Activated T-helper 2 cell treated with anti-CD3 and anti-CD28 coated beads, Interferon-gamma antibody, Interleukin-2, Interleukin-4, amounts not matched to agents 10 μg/mL and 5 μg/mL and 100 μg/mL, durations not matched to agents 14 hours and 24 hours and 36 hours (primary cell): Measurements from ENCODE around the gene CDHR3. TPM values are rescaled to one million over a fixed set of nuclear protein-coding genes. Genes with fewer than 3 reads are reported as not detected.

Experiments
- DNase-seq: peaks from one replicate; pipeline ENCODE4 v3.0.0; 2021; ENCODE audit warnings: low spot score
- H3K27ac Mint-ChIP-seq: one replicate; pipeline ENCODE4 v1.8.0; 2021; ENCODE audit warnings: mixed read lengths
- H3K27me3 Mint-ChIP-seq: one replicate; pipeline ENCODE4 v1.8.0; 2021; ENCODE audit warnings: low read depth, mixed read lengths
- H3K36me3 Mint-ChIP-seq: one replicate; pipeline ENCODE4 v1.8.0; 2021; ENCODE audit warnings: low read depth, mixed read lengths
- H3K4me1 Mint-ChIP-seq: one replicate; pipeline ENCODE4 v1.8.0; 2021; ENCODE audit warnings: low read depth, mixed read lengths
- H3K4me3 Mint-ChIP-seq: one replicate; pipeline ENCODE4 v1.8.0; 2021; ENCODE audit warnings: low read depth, mild to moderate bottlenecking, moderate library complexity, mixed read lengths
- H3K9me3 Mint-ChIP-seq: one replicate; pipeline ENCODE4 v1.8.0; 2021; ENCODE audit warnings: mixed read lengths
- intact Hi-C: fragments of 100-400 bp; cut with micrococcal nuclease; formaldehyde crosslinking; loops from one replicate; pipeline ENCODE4 v1.15.1; 2023
- total RNA-seq: library from RNA; stranded (reverse); gene quantifications from 2 replicates; pipeline ENCODE4 v1.2.3, GENCODE V29; 2022

Gene CDHR3
- total RNA-seq, 1 donor from 2014 or later = 0.98 TPM

DNA sequence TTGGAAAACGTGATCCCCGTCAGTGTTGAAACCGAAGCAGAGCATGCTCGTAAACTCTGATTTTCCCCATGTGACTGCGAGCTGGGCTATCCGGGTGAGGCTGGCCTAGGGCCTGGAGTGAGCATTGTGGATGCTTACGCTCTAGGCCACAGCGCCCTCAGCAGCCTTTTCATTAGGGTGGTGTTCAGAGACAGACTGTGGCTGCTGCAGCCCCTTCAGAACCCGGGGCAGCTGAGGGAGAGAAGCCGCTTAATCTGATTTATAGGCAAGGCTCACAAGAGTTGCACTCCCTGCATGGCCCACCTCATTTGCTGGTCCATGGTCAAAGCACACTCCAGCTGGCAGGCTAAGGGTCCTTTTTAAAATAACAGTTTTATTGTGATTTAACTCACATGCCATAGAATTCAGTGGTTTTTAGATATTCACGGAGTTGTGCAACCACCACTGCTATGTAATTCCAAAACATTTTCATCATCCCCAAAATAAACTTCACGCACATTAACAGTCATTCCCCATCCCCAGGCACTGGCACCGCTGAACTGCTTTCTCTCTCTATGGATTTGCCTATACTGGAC, 76.5 kb downstream of the CDHR3 start:
- DNase-seq = no peak
- no peak overlapping the region for H3K27ac Mint-ChIP-seq
- peaks cover 7% of the 10 kb centered on the region for H3K27me3 Mint-ChIP-seq
- intact Hi-C loops = loop anchor here (5.0 kb wide), 2 partner anchors 32 to 112 kb away; no protein-coding TSS in a partner anchor
- no peak overlapping the region for H3K4me3 Mint-ChIP-seq
- no peaks in the 10 kb centered on the region for H3K36me3 Mint-ChIP-seq
- H3K4me1 Mint-ChIP-seq = peaks cover 6% of the 10 kb centered on the region
- no peaks in the 10 kb centered on the region for H3K9me3 Mint-ChIP-seq

DNA sequence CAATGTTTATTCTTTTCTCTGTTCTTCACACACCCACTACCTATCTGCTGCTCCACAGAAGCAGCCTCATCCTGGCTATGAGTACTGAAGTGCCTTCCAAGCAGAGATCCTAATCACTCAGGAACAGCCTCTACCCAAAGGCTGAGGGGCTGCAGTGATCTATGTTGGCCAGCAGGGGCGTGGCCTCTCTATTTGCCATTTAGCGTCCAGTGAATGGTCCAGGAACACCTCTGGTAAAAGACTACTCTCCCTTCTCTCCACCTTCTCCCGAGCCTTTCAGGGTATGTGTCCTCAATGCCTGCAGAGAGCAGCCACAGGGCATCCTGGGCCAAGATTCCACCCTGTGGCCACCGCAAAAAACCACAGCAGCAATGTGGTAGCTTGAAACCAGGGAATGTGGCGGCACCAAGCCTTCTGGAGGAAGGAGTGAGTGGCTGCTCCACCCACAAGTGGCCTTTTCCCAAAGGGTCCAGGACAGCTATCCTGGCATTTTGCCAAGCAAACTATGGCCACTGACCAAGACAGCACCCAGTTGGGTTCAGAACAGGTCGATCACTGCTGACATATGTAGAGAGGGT, 78.2 kb downstream of the CDHR3 start:
- no peaks in the 10 kb centered on the region for H3K36me3 Mint-ChIP-seq
- H3K27me3 Mint-ChIP-seq = peaks cover 16% of the 10 kb centered on the region
- intact Hi-C loops = loop anchor here (5.0 kb wide), 2 partner anchors 34 to 114 kb away; no protein-coding TSS in a partner anchor
- peaks cover 6% of the 10 kb centered on the region for H3K4me1 Mint-ChIP-seq
- no peak overlapping the region for H3K27ac Mint-ChIP-seq
- no peak overlapping the region for H3K4me3 Mint-ChIP-seq
- no peaks in the 10 kb centered on the region for H3K9me3 Mint-ChIP-seq
- DNase-seq = no peak

DNA sequence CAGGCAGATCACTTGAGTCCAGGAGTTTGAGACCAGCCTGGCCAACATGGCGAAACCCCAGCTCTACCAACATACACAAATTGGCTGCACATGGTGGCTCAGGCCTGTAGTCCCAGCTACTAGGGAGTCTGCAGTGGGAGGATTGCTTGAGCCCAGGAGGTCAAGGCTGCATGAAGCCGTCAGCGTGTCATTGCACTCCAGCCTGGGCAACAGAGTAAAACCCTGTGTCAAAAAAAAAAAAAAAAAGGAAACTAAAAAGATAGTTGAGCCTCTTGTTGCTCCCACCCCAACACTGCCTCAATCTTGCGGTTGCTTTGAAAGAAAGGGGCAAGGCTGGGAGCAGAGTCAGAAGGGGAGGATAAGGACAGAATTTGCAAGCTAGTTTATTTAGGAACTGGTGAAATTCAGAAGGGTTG, 79.1 kb downstream of the CDHR3 start:
- H3K27ac Mint-ChIP-seq = no peak overlapping the region
- no peak for DNase-seq
- H3K4me1 Mint-ChIP-seq = peaks cover 6% of the 10 kb centered on the region
- H3K4me3 Mint-ChIP-seq = no peak overlapping the region
- H3K27me3 Mint-ChIP-seq = peaks cover 19% of the 10 kb centered on the region
- no peaks in the 10 kb centered on the region for H3K9me3 Mint-ChIP-seq
- intact Hi-C loops = loop anchor here (1.0 to 5.0 kb wide), 4 partner anchors 35 to 390 kb away; no protein-coding TSS in a partner anchor
- no peaks in the 10 kb centered on the region for H3K36me3 Mint-ChIP-seq

DNA sequence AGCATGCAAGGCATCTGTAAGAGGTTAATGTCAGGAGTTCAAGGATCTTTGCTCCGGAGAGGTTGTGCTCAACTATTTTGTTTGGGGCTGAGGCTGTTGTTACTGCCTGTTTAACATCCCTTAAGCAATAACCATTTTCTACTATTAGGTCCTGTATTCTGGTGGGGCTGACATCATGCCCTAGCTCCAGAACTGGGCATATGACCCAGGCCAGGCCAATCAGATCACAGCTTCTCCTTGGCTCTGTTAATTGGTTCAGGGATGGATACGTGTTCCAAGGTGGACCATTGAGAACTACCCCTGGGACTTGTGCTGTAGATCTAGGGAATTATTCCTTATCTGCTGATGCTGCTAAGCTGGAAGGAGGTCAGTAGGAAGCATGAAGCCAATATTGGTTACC, 82.1 kb downstream of the CDHR3 start:
- Mint-ChIP-seq H3K27me3 (peaks cover 24% of the 10 kb centered on the region), H3K4me1 (peaks cover 6% of the 10 kb centered on the region), H3K4me3 (no peak overlapping the region), H3K27ac (no peak overlapping the region), H3K36me3 (no peaks in the 10 kb centered on the region), H3K9me3 (no peaks in the 10 kb centered on the region)
- intact Hi-C loops = no loop called here
- no peak for DNase-seq

DNA sequence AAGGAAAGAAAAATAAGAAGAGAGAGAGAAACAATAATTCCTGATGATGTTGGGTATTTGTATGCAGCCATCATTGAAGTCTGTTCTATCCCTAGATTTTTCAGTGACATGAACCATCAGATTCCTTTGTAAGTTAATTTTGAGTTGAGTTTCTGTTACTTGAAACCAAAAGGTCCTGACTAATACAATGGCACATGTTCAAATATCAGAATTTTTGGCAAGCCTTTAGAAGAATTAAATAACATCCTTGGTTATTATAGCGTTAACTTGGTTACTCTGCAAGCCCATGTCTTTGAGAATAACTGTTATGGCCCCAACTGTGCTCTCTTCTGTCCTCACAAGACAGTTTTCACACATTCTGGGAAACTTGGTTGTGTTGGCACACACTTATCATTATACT, 82.5 kb downstream of the CDHR3 start:
- DNase-seq = no peak
- Mint-ChIP-seq H3K4me1 (peaks cover 6% of the 10 kb centered on the region), H3K27me3 (peaks cover 28% of the 10 kb centered on the region), H3K27ac (no peak overlapping the region), H3K4me3 (no peak overlapping the region), H3K9me3 (no peaks in the 10 kb centered on the region), H3K36me3 (no peaks in the 10 kb centered on the region)
- intact Hi-C loops = no loop called here

DNA sequence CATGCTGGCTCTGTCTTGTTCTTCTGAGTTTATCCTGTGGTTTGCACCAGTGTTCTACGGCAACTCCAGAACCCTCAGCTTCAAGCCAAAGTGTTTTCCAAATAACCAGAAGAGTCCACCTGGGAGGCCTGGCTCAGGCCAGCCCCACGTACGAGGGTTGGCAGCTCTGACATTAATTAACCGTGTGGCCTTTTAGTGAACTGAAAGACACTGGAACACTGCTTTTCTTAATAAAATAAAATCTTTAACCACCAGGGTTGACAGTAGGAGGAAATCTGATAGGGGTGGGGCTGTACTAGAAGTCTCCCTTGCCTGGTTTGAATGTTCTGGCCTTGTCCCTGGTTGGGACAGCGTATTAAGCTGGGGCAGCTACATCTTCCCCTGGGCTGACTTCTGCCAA, 84.1 kb downstream of the CDHR3 start:
- Mint-ChIP-seq H3K27me3 (peaks cover 27% of the 10 kb centered on the region), H3K27ac (no peak overlapping the region), H3K4me1 (peaks cover 4% of the 10 kb centered on the region), H3K9me3 (no peaks in the 10 kb centered on the region), H3K4me3 (no peak overlapping the region), H3K36me3 (no peaks in the 10 kb centered on the region)
- DNase-seq = no peak
- intact Hi-C loops = no loop called here

DNA sequence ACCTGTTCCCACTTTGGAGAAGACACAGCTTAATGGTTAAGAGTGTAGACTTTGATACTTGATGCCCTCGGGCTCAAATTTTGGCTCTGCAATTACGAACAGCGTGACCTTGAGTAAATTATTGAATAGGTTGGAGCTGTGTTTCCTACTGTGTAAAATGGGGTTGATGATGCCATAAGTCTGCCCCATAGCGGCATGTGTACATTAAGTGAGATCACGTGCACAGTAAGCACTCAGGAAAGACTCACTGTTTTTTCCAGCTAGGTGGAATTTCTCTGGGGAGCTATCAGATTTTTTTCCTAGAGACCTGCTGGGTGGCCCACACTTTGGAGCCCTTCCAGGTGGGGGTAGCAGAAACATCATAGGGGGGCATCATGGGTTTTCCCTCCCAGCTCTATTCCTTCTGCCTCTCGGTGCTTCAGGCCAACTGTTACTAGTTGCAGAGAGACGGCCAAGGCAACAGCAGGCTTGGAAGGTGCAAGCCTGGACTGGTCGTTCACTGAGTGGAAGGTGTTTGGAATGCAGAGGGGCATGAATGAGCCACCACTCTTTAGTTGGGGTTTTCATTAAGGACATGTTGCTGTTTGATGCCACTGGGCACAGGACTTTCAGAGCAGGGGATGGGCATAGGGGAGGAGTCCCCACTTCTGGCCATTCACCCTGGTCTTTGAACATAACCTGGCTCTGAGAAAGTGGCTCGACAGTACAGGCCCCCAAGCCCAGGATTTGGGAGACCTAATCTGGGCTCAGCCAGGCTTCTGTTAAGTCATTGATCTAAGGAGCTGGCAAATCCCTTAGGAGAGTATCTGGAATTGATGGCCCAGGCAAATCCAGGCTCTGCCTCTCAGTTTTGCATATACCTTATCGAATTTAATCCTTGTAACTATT, 85.0 kb downstream of the CDHR3 start:
- Mint-ChIP-seq H3K27ac (no peak overlapping the region), H3K36me3 (no peaks in the 10 kb centered on the region), H3K27me3 (peaks cover 27% of the 10 kb centered on the region), H3K4me1 (no peaks in the 10 kb centered on the region), H3K9me3 (no peaks in the 10 kb centered on the region), H3K4me3 (no peak overlapping the region)
- intact Hi-C loops = no loop called here
- DNase-seq = no peak

DNA sequence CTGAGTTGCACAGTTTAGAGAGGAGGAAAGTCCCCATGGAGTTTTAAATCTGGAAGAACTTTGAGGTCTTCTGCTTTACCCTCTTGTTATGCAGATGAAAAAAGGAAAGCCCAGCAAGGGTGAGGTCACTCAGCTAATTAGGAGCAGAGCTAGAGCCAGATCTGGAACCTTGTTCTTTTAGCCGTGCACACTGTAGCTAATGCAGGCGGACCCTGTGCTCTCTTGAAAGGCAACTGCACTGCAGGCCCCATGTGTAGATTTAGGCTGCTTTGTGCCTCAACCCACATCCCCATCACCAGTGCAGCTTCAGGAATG, 85.6 kb downstream of the CDHR3 start:
- no peak overlapping the region for H3K27ac Mint-ChIP-seq
- intact Hi-C loops = no loop called here
- no peak for DNase-seq
- no peaks in the 10 kb centered on the region for H3K4me1 Mint-ChIP-seq
- peaks cover 31% of the 10 kb centered on the region for H3K27me3 Mint-ChIP-seq
- H3K4me3 Mint-ChIP-seq = no peak overlapping the region
- no peaks in the 10 kb centered on the region for H3K9me3 Mint-ChIP-seq
- H3K36me3 Mint-ChIP-seq = no peaks in the 10 kb centered on the region

DNA sequence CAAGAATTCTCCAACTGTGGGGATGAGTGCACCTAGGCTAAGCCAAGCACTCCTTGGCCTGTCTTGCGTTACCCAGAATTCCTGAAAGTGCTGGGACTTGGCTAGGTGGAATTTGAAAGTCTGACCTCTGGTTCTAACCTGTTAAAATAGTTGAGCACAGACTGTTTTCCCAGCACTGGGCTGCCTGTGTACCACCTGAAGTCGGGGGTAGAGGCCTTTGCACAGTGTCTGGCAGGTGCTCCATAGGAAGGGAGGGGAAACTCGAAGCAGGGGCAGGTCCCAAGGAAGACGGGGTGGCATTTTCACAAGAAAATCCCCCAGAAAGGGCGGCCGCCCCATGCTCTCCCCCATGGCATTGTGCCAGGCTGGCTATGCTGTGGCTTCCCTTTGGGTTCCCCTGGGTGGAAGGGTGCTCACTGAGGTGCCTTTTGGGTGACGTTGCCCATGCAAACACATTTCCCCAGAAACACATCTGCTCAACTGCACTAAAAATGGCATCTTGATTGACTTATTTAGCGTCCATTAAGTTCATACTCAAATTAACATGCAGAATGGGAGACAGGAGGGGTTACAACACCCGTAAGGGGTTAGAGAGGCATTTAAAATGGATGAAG, 86.2 kb downstream of the CDHR3 start:
- no peak for DNase-seq
- Mint-ChIP-seq H3K36me3 (no peaks in the 10 kb centered on the region), H3K4me1 (no peaks in the 10 kb centered on the region), H3K4me3 (no peak overlapping the region), H3K9me3 (no peaks in the 10 kb centered on the region), H3K27me3 (peaks cover 36% of the 10 kb centered on the region), H3K27ac (no peak overlapping the region)
- intact Hi-C loops = no loop called here

DNA sequence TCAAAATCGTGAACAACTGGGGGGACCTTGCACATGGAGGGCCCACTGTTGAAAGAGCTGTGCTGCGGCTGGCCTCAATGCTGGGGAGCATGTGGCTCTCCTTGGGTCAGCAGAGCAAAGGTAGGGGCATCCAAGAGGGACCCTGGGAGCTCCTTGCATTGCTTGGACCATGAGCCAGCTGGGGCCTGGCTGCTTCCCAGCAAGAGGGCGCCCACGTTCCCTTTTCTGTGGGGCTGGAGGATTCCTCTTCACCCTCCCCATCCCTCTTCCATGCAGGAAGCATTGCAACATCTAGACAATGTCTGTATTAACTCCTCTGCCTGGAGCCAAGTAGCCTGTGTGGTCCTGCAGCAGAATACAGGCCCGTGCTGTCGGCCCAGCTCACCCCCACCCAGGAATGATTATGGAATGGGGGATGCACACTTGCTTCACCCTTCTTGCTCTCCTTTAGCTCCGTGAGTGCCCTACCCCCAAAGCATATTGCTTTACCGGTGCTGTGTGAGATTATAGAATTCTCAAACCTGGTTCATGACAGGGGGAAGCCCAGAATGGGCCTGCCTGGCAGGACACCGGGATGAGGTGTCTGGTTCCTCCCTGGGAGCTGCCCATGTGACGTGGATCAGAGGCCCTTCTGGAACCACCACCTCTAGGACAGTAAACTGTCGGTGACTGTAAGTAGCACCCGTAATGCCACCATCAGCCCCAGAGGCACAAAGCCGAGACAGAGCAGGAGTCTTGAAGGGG, 87.1 kb downstream of the CDHR3 start:
- no peaks in the 10 kb centered on the region for H3K9me3 Mint-ChIP-seq
- no peak overlapping the region for H3K27ac Mint-ChIP-seq
- no peaks in the 10 kb centered on the region for H3K4me1 Mint-ChIP-seq
- peaks cover 33% of the 10 kb centered on the region for H3K27me3 Mint-ChIP-seq
- intact Hi-C loops = no loop called here
- DNase-seq = no peak
- no peak overlapping the region for H3K4me3 Mint-ChIP-seq
- no peaks in the 10 kb centered on the region for H3K36me3 Mint-ChIP-seq

DNA sequence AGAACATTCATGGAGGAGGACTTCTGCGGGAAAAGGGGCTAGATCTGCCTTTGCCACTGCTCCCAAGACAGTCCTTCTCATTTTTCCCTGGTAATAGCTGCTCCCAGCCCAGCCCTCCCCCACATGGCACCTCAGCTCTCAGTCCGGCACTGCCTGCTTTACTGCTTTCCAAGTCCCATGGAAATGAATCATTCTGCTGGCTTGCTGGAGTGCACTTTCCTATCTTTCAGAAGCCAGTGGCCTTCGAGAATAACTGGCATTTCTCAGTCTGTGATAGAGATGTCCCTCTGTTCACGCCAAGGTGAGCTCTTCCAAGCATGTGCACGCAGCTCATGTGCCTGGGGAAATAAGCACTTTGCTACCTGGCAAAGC, 87.7 kb downstream of the CDHR3 start:
- no peak overlapping the region for H3K27ac Mint-ChIP-seq
- H3K9me3 Mint-ChIP-seq = no peaks in the 10 kb centered on the region
- intact Hi-C loops = no loop called here
- H3K36me3 Mint-ChIP-seq = no peaks in the 10 kb centered on the region
- no peaks in the 10 kb centered on the region for H3K4me1 Mint-ChIP-seq
- no peak for DNase-seq
- H3K27me3 Mint-ChIP-seq = peaks cover 31% of the 10 kb centered on the region
- no peak overlapping the region for H3K4me3 Mint-ChIP-seq

DNA sequence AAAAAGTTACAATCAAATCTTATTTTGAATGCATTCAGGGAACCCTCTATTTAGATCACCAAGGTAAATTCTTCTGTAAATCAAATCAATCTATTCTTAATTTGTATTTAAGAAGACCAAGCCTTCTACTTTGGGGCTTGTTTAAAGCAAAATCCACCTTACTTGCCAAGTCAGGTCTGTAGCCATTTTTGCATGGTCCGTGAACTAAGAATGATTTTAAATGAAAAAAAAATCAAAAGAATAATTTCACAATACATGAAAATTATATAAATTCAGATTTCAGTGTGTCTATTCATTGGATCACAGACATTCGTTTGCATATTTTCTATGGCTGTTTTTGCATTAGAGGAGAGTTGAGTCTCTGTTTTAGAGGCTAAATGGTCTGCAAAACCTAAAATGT, 89.6 kb downstream of the CDHR3 start:
- H3K9me3 Mint-ChIP-seq = no peaks in the 10 kb centered on the region

More for the DNA sequence above, 89.6 kb downstream of the CDHR3 start:
- H3K27me3 Mint-ChIP-seq = peaks cover 23% of the 10 kb centered on the region
- no peak overlapping the region for H3K4me3 Mint-ChIP-seq
- no peak overlapping the region for H3K27ac Mint-ChIP-seq
- intact Hi-C loops = no loop called here
- H3K4me1 Mint-ChIP-seq = peaks cover 9% of the 10 kb centered on the region
- no peak for DNase-seq
- H3K36me3 Mint-ChIP-seq = no peaks in the 10 kb centered on the region
